A204.1 (cell line): ENCODE measurements around the gene ADAMTS9.

Experiments used
- FAIRE-seq: peaks from 2 replicates; lab custom pipeline; 2012; peaks lifted over from hg19 to GRCh38; lab: Jason Lieb, UNC

ADAMTS9 gene

GRCh38 chr3:64490180-64490724 is 197.5 kb downstream of the ADAMTS9 start:
- FAIRE-seq = no peak

- no peak for FAIRE-seq
Measured at GRCh38 chr3:64489361-64490044, 198.3 kb downstream of the ADAMTS9 start.

- no peak for FAIRE-seq
Measured at GRCh38 chr3:64488939-64489338, 198.9 kb downstream of the ADAMTS9 start.

- peak; percentile 47 for FAIRE-seq
Measured at GRCh38 chr3:64484289-64484992, 203.4 kb downstream of the ADAMTS9 start.

GRCh38 chr3:64483467-64483866 is 204.3 kb downstream of the ADAMTS9 start:
- no peak for FAIRE-seq

- no peak for FAIRE-seq
Measured at GRCh38 chr3:64475037-64475436, 212.8 kb downstream of the ADAMTS9 start.

- FAIRE-seq = no peak
Measured at GRCh38 chr3:64473466-64473865, 214.3 kb downstream of the ADAMTS9 start.

GRCh38 chr3:64470436-64470835 is 217.4 kb downstream of the ADAMTS9 start:
- FAIRE-seq = no peak

GRCh38 chr3:64467255-64467944 is 220.4 kb downstream of the ADAMTS9 start:
- no peak for FAIRE-seq
